HUES64 (cell line): ENCODE measurements around the gene TBX5.

Experiments
- H3K27ac ChIP-seq: 2 replicates; pipeline ENCODE4 v1.7.0; 2013; ENCODE audit warnings: low read depth, low read length, inconsistent platforms
- H3K27me3 ChIP-seq: 2 replicates; pipeline ENCODE4 v1.6.1; 2013; ENCODE audit warnings: mild to moderate bottlenecking, low read length; ENCODE audit not compliant: insufficient read depth
- H3K36me3 ChIP-seq: 2 replicates; pipeline ENCODE4 v1.6.1; 2013; ENCODE audit warnings: mild to moderate bottlenecking, low read length; ENCODE audit not compliant: insufficient read depth
- H3K4me1 ChIP-seq: 2 replicates; pipeline ENCODE4 v1.6.1; 2013; ENCODE audit warnings: mild to moderate bottlenecking, low read length, moderate library complexity; ENCODE audit not compliant: insufficient read depth
- H3K4me3 ChIP-seq: 2 replicates; pipeline ENCODE4 v1.5.1; 2013; ENCODE audit warnings: mild to moderate bottlenecking, low read length, moderate library complexity
- H3K9ac ChIP-seq: 2 replicates; pipeline ENCODE4 v1.6.1; 2013; ENCODE audit warnings: mild to moderate bottlenecking, low read depth, low read length
- H3K9me3 ChIP-seq: 2 replicates; pipeline ENCODE4 v1.6.1; 2013; ENCODE audit warnings: low read depth, low read length; ENCODE audit not compliant: insufficient read depth
- WGBS: fragments of 150-250, 120-280 bp; methylation state at CpG from one replicate; pipeline ENCODE4 v1.1.7; 2013; ENCODE audit warnings: missing lambda C conversion rate; 5-methylcytosine and 5-hydroxymethylcytosine counted together

TBX5 gene

DNA sequence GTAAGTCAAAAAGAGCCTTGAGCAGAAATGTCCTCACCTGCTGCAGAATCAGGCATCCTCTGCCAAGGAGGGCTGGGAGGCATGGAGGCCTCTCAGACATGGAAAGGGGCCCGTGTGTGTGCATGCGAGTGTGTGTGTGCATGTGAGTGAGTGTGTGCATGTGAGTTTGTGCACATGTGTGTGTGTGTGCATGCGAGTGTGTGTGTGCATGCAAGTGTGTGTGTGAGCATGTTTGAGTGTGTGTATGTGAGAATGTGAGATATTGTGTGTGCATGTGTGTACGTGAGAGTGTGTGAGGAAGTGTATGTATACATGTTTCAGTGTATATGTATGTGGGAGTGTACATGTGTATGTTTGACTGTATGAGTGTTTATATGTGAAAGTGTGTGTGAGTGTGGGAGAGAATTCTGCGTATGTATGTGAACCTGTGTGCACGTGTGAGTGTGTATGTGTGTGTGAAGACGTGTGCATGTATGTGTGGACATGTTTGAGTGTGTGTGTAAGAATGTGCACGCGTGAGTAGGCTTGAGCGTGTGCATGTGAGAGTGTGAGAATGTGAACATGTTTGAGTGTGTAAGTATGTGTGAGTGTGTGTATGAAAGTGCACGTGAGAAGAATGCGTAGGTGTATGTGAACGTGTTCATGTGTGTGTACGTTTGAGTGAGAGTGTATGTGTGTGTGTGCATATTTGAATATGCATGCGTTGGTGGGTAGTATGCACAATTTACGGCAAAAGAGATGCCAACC lies 90.8 kb downstream of the TBX5 start:
- Histone ChIP-seq H3K36me3 (no peaks in the 10 kb centered on the region), H3K9ac (no peak overlapping the region), H3K27ac (no peak overlapping the region), H3K27me3 (no peaks in the 10 kb centered on the region), H3K4me1 (peaks cover 14% of the 10 kb centered on the region), H3K4me3 (no peak overlapping the region), H3K9me3 (no peaks in the 10 kb centered on the region)
- WGBS, result 94% methylated on average over 16 of the region's 16 CpGs

DNA sequence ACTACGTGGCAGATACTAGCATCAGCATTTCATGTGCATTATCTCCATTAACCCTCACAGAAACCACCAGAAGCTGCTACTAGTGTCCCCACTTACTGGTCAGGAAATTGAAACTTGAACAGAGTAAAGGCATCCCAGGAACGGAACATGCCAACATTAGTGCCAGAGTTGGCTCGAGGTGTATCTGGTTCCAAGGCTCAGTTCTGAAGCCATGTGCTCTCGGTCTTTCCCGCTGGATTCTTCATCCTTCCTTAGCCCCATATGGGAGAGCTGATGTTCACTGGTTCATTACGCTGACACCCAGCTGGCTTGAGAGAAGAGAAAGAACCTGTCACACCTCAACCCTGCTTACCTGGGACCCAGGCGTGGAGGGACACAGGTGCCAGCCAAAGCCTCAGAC lies 91.5 kb downstream of the TBX5 start:
- no peak overlapping the region for H3K9ac ChIP-seq
- no peaks in the 10 kb centered on the region for H3K36me3 ChIP-seq
- H3K27me3 ChIP-seq, result no peaks in the 10 kb centered on the region
- no peak overlapping the region for H3K27ac ChIP-seq
- WGBS, result 92% methylated on average over 7 of the region's 7 CpGs
- H3K9me3 ChIP-seq, result no peaks in the 10 kb centered on the region
- H3K4me3 ChIP-seq, result no peak overlapping the region
- peaks cover 14% of the 10 kb centered on the region for H3K4me1 ChIP-seq

DNA sequence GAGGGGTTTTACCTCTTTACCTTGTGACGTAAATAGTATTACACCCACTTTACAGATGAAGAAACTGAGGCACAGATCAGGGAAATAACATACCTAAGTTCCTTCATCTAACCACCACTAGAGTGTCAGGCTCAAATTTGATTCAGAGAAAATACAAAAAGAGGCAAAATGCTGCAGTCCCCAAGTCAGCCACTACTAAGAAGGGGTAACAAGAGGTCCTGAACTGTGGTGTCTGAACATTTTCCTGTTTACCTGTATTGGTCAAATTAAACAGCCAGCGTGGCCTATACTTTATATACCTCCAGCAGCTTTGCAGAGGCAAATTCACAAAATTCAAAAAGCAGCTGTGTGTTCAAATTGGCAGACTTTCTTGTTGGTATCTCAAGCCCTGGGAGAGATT lies 92.0 kb downstream of the TBX5 start:
- WGBS, result 94% methylated on average over 2 of the region's 2 CpGs
- H3K9me3 ChIP-seq, result no peaks in the 10 kb centered on the region
- no peak overlapping the region for H3K27ac ChIP-seq
- H3K4me1 ChIP-seq, result peaks cover 10% of the 10 kb centered on the region; the same call in 1 of the 2 replicates
- no peak overlapping the region for H3K4me3 ChIP-seq
- H3K27me3 ChIP-seq, result no peaks in the 10 kb centered on the region
- H3K36me3 ChIP-seq, result no peaks in the 10 kb centered on the region
- H3K9ac ChIP-seq, result no peak overlapping the region

DNA sequence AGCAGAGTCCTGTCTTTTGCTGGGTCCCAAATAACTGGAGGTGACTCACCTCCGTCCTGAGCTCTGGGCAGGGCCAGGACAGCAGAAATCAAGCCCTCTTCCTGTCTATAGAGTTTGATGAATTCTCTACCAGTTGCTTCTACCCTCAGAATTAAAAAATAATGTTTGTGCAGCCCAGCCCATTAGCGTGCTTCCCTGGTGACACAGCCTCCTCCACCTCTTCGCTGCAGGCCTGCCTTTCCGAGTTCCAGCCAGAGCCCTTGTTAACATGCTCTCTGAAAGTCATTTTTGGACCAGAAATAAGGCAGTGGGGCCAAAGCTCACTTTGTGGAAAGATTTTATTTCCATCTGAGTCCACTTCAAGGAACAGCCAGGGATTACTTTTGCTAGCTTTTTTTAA lies 94.0 kb downstream of the TBX5 start:
- Histone ChIP-seq H3K9ac (no peak overlapping the region), H3K27me3 (no peaks in the 10 kb centered on the region), H3K36me3 (no peaks in the 10 kb centered on the region), H3K27ac (no peak overlapping the region), H3K9me3 (no peaks in the 10 kb centered on the region), H3K4me3 (no peak overlapping the region), H3K4me1 (0 out of 2 replicates have a peak, but pooled peaks cover 6% of the 10 kb centered on the region)
- WGBS, result 93% methylated on average over 4 of the region's 4 CpGs

DNA sequence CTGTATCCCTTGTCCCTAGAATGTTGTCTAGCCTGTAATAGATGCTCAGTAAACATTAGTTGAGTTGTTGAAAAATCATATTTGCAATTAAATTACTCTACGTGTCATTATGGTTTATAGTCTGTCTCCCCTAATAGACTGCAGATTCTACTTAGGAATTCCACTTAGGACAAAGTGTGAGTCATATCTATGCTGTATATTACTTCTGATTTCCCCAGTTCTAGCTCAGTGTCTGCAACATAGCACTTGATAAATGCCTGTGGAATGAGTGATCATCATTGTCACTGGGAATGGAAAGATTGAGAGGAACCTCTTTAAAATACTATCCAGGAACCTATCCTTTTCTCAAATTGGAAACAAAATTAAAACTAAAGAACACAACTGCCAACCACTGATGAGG lies 99.3 kb downstream of the TBX5 start:
- peaks cover 12% of the 10 kb centered on the region; the same call in 1 of the 2 replicates for H3K4me1 ChIP-seq
- H3K4me3 ChIP-seq, result no peak overlapping the region
- 100% methylated on average over 1 of the region's 1 CpG for WGBS
- H3K9me3 ChIP-seq, result no peaks in the 10 kb centered on the region
- no peaks in the 10 kb centered on the region for H3K27me3 ChIP-seq
- H3K27ac ChIP-seq, result no peak overlapping the region
- H3K36me3 ChIP-seq, result no peaks in the 10 kb centered on the region
- H3K9ac ChIP-seq, result no peak overlapping the region

DNA sequence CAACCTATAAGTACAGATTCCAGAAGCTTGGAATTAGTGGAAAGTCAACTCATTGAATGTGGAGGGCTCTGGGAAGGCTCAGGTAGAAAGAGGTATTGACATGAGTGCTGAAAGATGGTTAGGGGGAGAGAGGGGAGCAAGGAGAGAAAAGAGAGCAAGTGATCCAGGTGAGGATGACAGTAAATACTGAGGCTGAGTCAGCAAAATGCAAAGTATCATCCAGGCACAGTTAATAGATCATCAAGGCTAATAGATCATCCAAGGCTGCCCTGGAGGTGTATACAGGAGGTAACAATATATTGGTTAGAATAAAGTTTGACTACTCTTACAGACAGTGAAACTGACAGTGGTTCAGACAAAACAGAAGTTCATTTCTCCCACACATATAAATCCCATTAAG lies 100.5 kb downstream of the TBX5 start:
- Histone ChIP-seq H3K9ac (no peak overlapping the region), H3K4me1 (peaks cover 12% of the 10 kb centered on the region; the same call in 1 of the 2 replicates), H3K4me3 (no peak overlapping the region), H3K36me3 (no peaks in the 10 kb centered on the region), H3K27me3 (no peaks in the 10 kb centered on the region), H3K27ac (no peak overlapping the region), H3K9me3 (no peaks in the 10 kb centered on the region)
